GM12878 (cell line): Measurements from ENCODE around the gene ABHD8. TPM values are rescaled to one million over a fixed set of nuclear protein-coding genes. Genes with fewer than 3 reads are reported as not detected.

Source experiments
- CBX3 ChIP-seq: fragments of 200-600 bp; sonication (generic); IDR thresholded peaks from 2 replicates; pipeline ENCODE4 v1.6.1; 2016; ENCODE audit warnings: low read depth, borderline replicate concordance
- CREM ChIP-seq: IDR thresholded peaks from 2 replicates; pipeline ENCODE4 v1.6.1; 2014; ENCODE audit warnings: antibody characterized with exemption, low read depth
- E2F8 ChIP-seq: fragments of 450-650 bp; IDR thresholded peaks from 2 replicates; pipeline ENCODE4 v1.6.1; 2018; ENCODE audit warnings: mild to moderate bottlenecking, low read depth, moderate library complexity; ENCODE audit not compliant: partially characterized antibody
- ESRRA ChIP-seq: IDR thresholded peaks from 2 replicates; pipeline ENCODE4 v1.6.1; 2012; ENCODE audit warnings: mild to moderate bottlenecking, low read length, improper control_type of control experiment
- FOXM1 ChIP-seq: IDR thresholded peaks from 2 replicates; pipeline ENCODE4 v1.6.1; 2012; ENCODE audit warnings: low read depth, mild to moderate bottlenecking, inconsistent platforms, low read length, moderate library complexity
- HDAC6 ChIP-seq: fragments of 200-600 bp; sonication (generic); IDR thresholded peaks from one replicate; pipeline ENCODE4 v1.8.0; 2017; ENCODE audit warnings: antibody characterized with exemption; ENCODE audit not compliant: unreplicated experiment
- LARP7 ChIP-seq: fragments of 450-650 bp; IDR thresholded peaks from 2 replicates; pipeline ENCODE4 v1.6.1; 2017; ENCODE audit warnings: mild to moderate bottlenecking
- MEF2B ChIP-seq: fragments of 450-650 bp; IDR thresholded peaks from 2 replicates; pipeline ENCODE4 v1.6.1; 2018; ENCODE audit warnings: mild to moderate bottlenecking, moderate library complexity; ENCODE audit not compliant: partially characterized antibody, poor library complexity, severe bottlenecking
- NFIC ChIP-seq: IDR thresholded peaks from 2 replicates; pipeline ENCODE4 v1.6.1; 2012; ENCODE audit warnings: low read depth, mild to moderate bottlenecking, inconsistent platforms, low read length, moderate library complexity
- POLR2AphosphoS2 ChIP-seq: IDR thresholded peaks from 2 replicates; pipeline ENCODE4 v1.6.1; 2011; ENCODE audit warnings: low read depth, mild to moderate bottlenecking, low read length, improper control_type of control experiment, moderate library complexity
- POU2F2 ChIP-seq: IDR thresholded peaks from 3 replicates; pipeline ENCODE4 v1.6.1; 2011; ENCODE audit warnings: low read depth, mild to moderate bottlenecking, low read length, borderline replicate concordance
- RBBP5 ChIP-seq: fragments of 200-600 bp; sonication (generic); conservative IDR thresholded peaks from 2 replicates; pipeline ENCODE4 v1.6.1; 2016
- SRF ChIP-seq, 2 experiments: IDR thresholded peaks; 2 replicates each; pipeline ENCODE4 v1.6.1; 2011; ENCODE audit warnings: low read depth in 2 of 2, low read length in 2 of 2, mild to moderate bottlenecking in 1 of 2, moderate library complexity in 1 of 2
- STAT3 ChIP-seq: IDR thresholded peaks from 2 replicates; pipeline ENCODE4 v1.6.1; 2011; ENCODE audit warnings: low read depth, low read length, improper control_type of control experiment
- ZBED1 ChIP-seq: IDR thresholded peaks from 2 replicates; pipeline ENCODE4 v1.6.1; 2016; ENCODE audit warnings: borderline replicate concordance
- polyA plus RNA-seq, 11 experiments: library from polyadenylated mRNA; depleted of rRNA in 4 of 11; unstranded in 6 of 11; stranded (reverse) in 5 of 11; fragments of >200 nt; fragmentation: Nextera tagmentation in 4 of 11; fragmentation: Illumina TruSeq in 1 of 11; extraction: Ambion mirVana in 4 of 11; extraction: Trizol in 1 of 11; gene quantifications; 1 replicate in 1 of 11; 2 replicates in 10 of 11; pipeline versions ENCODE4 v1.2.1 to v1.2.3, GENCODE V29; 2011 to 2016; ENCODE audit warnings: inconsistent platforms in 2 of 11, missing spikeins in 2 of 11, low read depth in 1 of 11
- total RNA-seq, 4 experiments: library from RNA; depleted of rRNA in 3 of 4; stranded (reverse); fragments of >200 nt in 3 of 4; fragmentation: Illumina TruSeq in 1 of 4; extraction: Trizol in 1 of 4; gene quantifications; 2 replicates each; pipeline versions ENCODE4 v1.2.1 to v1.2.3, GENCODE V29; 2013 to 2021
- TF ChIP-seq, protein P1 (sequence below): IDR thresholded peaks from 2 replicates; pipeline ENCODE4 v1.6.1; 2012; ENCODE audit warnings: improper control_type of control experiment, low read depth, low read length; ENCODE audit not compliant: insufficient replicate concordance
- TF ChIP-seq, protein P2 (sequence below): fragments of 450-650 bp; formaldehyde crosslinking; IDR thresholded peaks from 2 replicates; pipeline ENCODE4 v1.4.0; 2022; ENCODE audit warnings: mild to moderate bottlenecking, moderate library complexity
- TF ChIP-seq, protein P3 (sequence below): IDR thresholded peaks from 2 replicates; pipeline ENCODE4 v1.6.1; 2012; ENCODE audit warnings: low read depth, low read length, improper control_type of control experiment

Gene ABHD8
- total and polyA plus RNA-seq, 10 of the 15 experiments (the other 5 are each of a cell fraction or from before 2014, with no cell fraction given), result 0.03 to 12.5 (median 6.0) TPM

DNA sequence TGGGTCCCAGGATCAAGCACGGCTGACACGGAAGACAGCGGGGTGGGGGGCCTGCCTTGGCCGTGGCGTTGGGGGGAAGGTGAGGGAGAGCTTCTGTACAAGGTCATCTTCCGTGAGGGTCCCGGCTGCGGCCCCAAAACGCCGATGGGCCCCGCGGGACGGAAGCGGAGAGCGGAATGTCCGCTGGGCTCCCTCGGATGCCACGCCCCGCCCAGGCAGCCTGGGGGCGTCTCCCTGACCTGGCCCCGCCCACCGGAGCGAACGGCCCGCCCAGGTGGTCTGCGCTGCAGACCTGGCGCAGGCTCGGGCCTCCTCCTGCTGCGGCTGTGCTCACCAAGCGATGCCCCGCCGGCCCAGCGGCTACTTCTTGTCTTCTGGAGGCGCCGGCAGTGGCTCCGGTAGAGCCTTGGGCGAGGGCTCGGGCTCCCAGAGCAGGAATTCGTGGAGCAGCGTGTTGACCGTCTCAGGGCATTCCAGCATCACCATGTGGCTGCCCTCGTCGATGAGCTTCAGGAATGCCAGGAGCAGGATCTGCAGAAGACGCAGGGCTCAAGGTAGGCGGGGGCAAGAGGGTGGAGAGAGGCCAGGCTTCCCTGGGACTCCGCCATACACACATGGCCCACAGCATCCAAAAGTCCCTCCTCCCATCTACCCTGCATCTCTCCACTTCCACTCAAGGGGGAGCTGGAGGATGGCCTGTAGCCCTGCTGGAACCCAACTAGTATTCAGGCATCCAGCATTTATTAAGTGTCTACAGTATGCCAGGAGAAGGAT, 10.7 kb downstream of the ABHD8 start (continued):
- TF ChIP-seq POLR2AphosphoS2, result 0 out of 2 replicates have a peak, but pooled peaks have one; percentile 56
- TF ChIP-seq, protein P1, sequence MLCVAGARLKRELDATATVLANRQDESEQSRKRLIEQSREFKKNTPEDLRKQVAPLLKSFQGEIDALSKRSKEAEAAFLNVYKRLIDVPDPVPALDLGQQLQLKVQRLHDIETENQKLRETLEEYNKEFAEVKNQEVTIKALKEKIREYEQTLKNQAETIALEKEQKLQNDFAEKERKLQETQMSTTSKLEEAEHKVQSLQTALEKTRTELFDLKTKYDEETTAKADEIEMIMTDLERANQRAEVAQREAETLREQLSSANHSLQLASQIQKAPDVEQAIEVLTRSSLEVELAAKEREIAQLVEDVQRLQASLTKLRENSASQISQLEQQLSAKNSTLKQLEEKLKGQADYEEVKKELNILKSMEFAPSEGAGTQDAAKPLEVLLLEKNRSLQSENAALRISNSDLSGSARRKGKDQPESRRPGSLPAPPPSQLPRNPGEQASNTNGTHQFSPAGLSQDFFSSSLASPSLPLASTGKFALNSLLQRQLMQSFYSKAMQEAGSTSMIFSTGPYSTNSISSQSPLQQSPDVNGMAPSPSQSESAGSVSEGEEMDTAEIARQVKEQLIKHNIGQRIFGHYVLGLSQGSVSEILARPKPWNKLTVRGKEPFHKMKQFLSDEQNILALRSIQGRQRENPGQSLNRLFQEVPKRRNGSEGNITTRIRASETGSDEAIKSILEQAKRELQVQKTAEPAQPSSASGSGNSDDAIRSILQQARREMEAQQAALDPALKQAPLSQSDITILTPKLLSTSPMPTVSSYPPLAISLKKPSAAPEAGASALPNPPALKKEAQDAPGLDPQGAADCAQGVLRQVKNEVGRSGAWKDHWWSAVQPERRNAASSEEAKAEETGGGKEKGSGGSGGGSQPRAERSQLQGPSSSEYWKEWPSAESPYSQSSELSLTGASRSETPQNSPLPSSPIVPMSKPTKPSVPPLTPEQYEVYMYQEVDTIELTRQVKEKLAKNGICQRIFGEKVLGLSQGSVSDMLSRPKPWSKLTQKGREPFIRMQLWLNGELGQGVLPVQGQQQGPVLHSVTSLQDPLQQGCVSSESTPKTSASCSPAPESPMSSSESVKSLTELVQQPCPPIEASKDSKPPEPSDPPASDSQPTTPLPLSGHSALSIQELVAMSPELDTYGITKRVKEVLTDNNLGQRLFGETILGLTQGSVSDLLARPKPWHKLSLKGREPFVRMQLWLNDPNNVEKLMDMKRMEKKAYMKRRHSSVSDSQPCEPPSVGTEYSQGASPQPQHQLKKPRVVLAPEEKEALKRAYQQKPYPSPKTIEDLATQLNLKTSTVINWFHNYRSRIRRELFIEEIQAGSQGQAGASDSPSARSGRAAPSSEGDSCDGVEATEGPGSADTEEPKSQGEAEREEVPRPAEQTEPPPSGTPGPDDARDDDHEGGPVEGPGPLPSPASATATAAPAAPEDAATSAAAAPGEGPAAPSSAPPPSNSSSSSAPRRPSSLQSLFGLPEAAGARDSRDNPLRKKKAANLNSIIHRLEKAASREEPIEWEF, result no peak
- no peak for TF ChIP-seq ZBED1
- no peak for TF ChIP-seq CBX3
- no peak for TF ChIP-seq SRF (IDR thresholded peaks at IDR 0.05; ENCODE audit: low read depth in 2 of 2, low read length in 2 of 2)
- TF ChIP-seq HDAC6, result no peak
- peak; percentile 77; the same call in 1 of the 2 replicates for TF ChIP-seq LARP7
- TF ChIP-seq RBBP5, result no peak
- TF ChIP-seq E2F8, result no peak
- no peak for TF ChIP-seq NFIC
- 0 out of 3 replicates have a peak, but pooled peaks have one; percentile 6 for TF ChIP-seq POU2F2
- TF ChIP-seq FOXM1, result no peak
- TF ChIP-seq STAT3, result no peak
- no peak for TF ChIP-seq MEF2B
- TF ChIP-seq, protein P2, sequence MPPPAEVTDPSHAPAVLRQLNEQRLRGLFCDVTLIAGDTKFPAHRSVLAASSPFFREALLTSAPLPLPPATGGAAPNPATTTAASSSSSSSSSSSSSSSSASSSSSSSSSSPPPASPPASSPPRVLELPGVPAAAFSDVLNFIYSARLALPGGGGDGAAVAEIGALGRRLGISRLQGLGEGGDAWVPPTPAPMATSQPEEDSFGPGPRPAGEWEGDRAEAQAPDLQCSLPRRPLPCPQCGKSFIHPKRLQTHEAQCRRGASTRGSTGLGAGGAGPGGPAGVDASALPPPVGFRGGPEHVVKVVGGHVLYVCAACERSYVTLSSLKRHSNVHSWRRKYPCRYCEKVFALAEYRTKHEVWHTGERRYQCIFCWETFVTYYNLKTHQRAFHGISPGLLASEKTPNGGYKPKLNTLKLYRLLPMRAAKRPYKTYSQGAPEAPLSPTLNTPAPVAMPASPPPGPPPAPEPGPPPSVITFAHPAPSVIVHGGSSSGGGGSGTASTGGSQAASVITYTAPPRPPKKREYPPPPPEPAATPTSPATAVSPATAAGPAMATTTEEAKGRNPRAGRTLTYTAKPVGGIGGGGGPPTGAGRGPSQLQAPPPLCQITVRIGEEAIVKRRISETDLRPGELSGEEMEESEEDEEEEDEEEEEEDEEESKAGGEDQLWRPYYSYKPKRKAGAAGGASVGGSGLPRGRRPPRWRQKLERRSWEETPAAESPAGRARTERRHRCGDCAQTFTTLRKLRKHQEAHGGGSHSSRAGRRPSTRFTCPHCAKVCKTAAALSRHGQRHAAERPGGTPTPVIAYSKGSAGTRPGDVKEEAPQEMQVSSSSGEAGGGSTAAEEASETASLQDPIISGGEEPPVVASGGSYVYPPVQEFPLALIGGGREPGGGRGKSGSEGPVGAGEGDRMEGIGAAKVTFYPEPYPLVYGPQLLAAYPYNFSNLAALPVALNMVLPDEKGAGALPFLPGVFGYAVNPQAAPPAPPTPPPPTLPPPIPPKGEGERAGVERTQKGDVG, result no peak
- TF ChIP-seq ESRRA, result no peak
- TF ChIP-seq CREM, result 0 out of 2 replicates have a peak, but pooled peaks have one; percentile 15
- TF ChIP-seq, protein P3, sequence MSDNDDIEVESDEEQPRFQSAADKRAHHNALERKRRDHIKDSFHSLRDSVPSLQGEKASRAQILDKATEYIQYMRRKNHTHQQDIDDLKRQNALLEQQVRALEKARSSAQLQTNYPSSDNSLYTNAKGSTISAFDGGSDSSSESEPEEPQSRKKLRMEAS, result peak; percentile 41; the same call in 1 of the 2 replicates
